ENCODE measurements around the gene TGM3.
"Not testable (repeated sequence)": the region's sequence is repeated elsewhere in the genome, so short reads cannot be mapped to it uniquely, and the experiment has no call there.

The TGM3 gene

GRCh38 chr20:2259731-2260130 is 36.1 kb upstream of the TGM3 start:
- DNase-seq (ENCODE audit: low read depth, low spot score): no peak
- H3K9me3 ChIP-seq (ENCODE audit: low read depth, low read length): no peaks in the 10 kb centered on the region
- no peak overlapping the region for H3K9ac ChIP-seq (ENCODE audit: insufficient read length)
- no peak for TF ChIP-seq POLR2AphosphoS5 (IDR thresholded peaks at IDR 0.05; ENCODE audit: borderline replicate concordance, low read depth, low read length)
- no peak for TF ChIP-seq EZH2 (IDR thresholded peaks at IDR 0.05)
- no peak for TF ChIP-seq FOXP2 (optimal IDR thresholded peaks at IDR 0.05; ENCODE audit: control extremely low read depth, extremely low read length, insufficient read depth)
- H3K4me3 ChIP-seq: no peak overlapping the region
- no peak overlapping the region for H3K27ac ChIP-seq
- H3K36me3 ChIP-seq (ENCODE audit: insufficient read depth, low read length): no peaks in the 10 kb centered on the region

GRCh38 chr20:2260250-2260649 is 35.6 kb upstream of the TGM3 start:
- DNase-seq (ENCODE audit: low read depth, low spot score): no peak
- H3K36me3 ChIP-seq (ENCODE audit: insufficient read depth, low read length): no peaks in the 10 kb centered on the region
- H3K9ac ChIP-seq (ENCODE audit: insufficient read length): no peak overlapping the region
- H3K27ac ChIP-seq: no peak overlapping the region
- no peaks in the 10 kb centered on the region for H3K9me3 ChIP-seq (ENCODE audit: low read depth, low read length)
- no peak for TF ChIP-seq POLR2AphosphoS5 (IDR thresholded peaks at IDR 0.05; ENCODE audit: borderline replicate concordance, low read depth, low read length)
- TF ChIP-seq FOXP2 (optimal IDR thresholded peaks at IDR 0.05; ENCODE audit: control extremely low read depth, extremely low read length, insufficient read depth): no peak
- TF ChIP-seq EZH2 (IDR thresholded peaks at IDR 0.05): no peak
- H3K4me3 ChIP-seq: no peak overlapping the region

- Histone ChIP-seq H3K27ac (no peak overlapping the region), H3K9ac (ENCODE audit: insufficient read length) (no peak overlapping the region), H3K9me3 (ENCODE audit: low read depth, low read length) (no peaks in the 10 kb centered on the region), H3K4me3 (no peak overlapping the region), H3K36me3 (ENCODE audit: insufficient read depth, low read length) (no peaks in the 10 kb centered on the region)
- TF ChIP-seq FOXP2 (optimal IDR thresholded peaks at IDR 0.05; ENCODE audit: control extremely low read depth, extremely low read length, insufficient read depth) (no peak), EZH2 (IDR thresholded peaks at IDR 0.05) (no peak), POLR2AphosphoS5 (IDR thresholded peaks at IDR 0.05; ENCODE audit: borderline replicate concordance, low read depth, low read length) (no peak)
- no peak for DNase-seq (ENCODE audit: low read depth, low spot score)
Observed at GRCh38 chr20:2261046-2261485, 34.7 kb upstream of the TGM3 start.

DNA sequence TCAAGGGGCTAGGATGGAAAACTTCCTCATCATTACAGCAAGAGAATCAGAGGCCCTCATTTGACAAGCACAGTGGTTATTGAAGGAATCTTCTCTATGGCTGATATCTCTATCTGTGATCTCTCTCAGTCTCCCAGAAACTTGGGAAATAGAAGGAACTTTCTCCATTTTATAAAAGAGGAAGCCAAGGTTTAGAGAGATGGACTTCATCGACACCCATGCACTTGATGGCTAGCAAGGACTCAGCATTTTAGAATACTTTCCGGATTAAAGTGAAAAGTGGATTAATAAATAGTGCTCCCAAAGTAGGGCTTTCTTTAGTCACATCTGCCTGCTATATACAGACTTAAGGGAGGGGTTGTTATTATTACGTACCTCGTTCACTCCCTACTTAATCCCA is 34.2 kb upstream of the TGM3 start:
- Histone ChIP-seq H3K27ac (no peak overlapping the region), H3K36me3 (ENCODE audit: insufficient read depth, low read length) (no peaks in the 10 kb centered on the region), H3K9me3 (ENCODE audit: low read depth, low read length) (no peaks in the 10 kb centered on the region), H3K4me3 (no peak overlapping the region), H3K9ac (ENCODE audit: insufficient read length) (no peak overlapping the region)
- DNase-seq (ENCODE audit: low read depth, low spot score): no peak
- TF ChIP-seq FOXP2 (optimal IDR thresholded peaks at IDR 0.05; ENCODE audit: control extremely low read depth, extremely low read length, insufficient read depth): no peak
- TF ChIP-seq POLR2AphosphoS5 (IDR thresholded peaks at IDR 0.05; ENCODE audit: borderline replicate concordance, low read depth, low read length): no peak
- no peak for TF ChIP-seq EZH2 (IDR thresholded peaks at IDR 0.05)

DNA sequence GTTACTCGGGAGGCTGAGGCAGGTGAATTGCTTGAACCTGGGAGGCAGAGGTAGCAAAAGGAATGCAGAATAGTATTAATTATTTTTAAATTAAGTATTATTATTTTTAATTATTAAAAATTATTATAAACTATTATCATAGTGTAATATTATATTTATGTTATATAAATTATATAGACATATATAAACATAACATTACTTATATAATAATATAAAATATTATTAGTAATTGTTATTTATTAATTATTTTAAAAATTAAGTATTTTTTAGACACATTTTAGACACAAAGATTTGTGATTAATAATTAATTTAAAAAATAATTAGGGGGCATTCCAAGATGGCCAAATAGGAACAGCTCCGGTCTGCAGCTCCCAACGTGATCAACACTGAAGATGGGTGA is 31.7 kb upstream of the TGM3 start:
- no peak overlapping the region for H3K4me3 ChIP-seq
- no peaks in the 10 kb centered on the region for H3K36me3 ChIP-seq (ENCODE audit: insufficient read depth, low read length)
- DNase-seq (ENCODE audit: low read depth, low spot score): no peak

DNA sequence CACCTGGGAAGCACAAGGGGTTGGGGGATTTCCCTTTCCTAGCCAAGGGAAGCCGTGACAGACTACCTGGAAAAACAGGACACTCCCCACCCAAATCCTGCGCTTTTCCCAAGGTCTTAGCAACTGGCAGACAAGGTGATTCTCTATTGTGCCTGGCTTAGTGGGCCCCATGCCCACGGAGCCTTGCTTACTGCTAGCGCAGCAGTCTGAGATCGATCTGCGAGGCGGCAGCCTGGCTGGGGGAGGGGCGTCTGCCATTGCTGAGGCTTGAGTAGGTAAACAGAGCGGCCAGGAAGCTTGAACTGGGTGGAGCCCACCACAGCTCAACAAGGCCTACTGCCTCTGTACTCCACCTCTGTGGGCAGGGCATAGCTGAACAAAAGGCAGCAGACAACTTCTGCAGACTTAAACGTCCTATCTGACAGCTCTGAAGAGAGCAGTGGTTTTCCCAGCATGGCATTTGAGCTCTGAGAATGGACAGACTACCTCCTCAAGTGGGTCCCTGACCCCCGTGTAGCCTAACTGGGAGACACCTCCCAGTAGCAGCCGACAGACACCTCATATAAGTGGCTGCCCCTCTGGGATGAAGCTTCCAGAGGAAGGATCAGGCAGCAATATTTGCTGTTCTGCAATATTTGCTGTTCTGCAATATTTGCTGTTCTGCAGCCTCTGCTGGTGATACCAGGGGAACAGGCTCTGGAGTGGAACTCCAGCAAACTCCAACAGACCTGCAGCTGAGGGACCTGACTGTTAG is 31.0 kb upstream of the TGM3 start:
- H3K9ac ChIP-seq (ENCODE audit: insufficient read length); H3K36me3 ChIP-seq (ENCODE audit: insufficient read depth, low read length); H3K27ac ChIP-seq; H3K9me3 ChIP-seq (ENCODE audit: low read depth, low read length); DNase-seq (ENCODE audit: low read depth, low spot score); H3K4me3 ChIP-seq: not testable (repeated sequence)

More for the DNA sequence above, 31.7 kb upstream of the TGM3 start:
- no peak for TF ChIP-seq EZH2 (IDR thresholded peaks at IDR 0.05)
- no peak for TF ChIP-seq FOXP2 (optimal IDR thresholded peaks at IDR 0.05; ENCODE audit: control extremely low read depth, extremely low read length, insufficient read depth)
- no peak for TF ChIP-seq POLR2AphosphoS5 (IDR thresholded peaks at IDR 0.05; ENCODE audit: borderline replicate concordance, low read depth, low read length)
- Histone ChIP-seq H3K9ac (ENCODE audit: insufficient read length) (no peak overlapping the region), H3K27ac (no peak overlapping the region), H3K9me3 (ENCODE audit: low read depth, low read length) (no peaks in the 10 kb centered on the region)

GRCh38 chr20:2273634-2274302 is 22.0 kb upstream of the TGM3 start:
- no peak overlapping the region for H3K4me3 ChIP-seq
- no peak overlapping the region for H3K9ac ChIP-seq (ENCODE audit: insufficient read length)
- H3K27ac ChIP-seq: no peak overlapping the region
- H3K36me3 ChIP-seq (ENCODE audit: insufficient read depth, low read length): no peaks in the 10 kb centered on the region
- H3K9me3 ChIP-seq (ENCODE audit: low read depth, low read length): no peaks in the 10 kb centered on the region
- no peak for DNase-seq (ENCODE audit: low read depth, low spot score)
- no peak for TF ChIP-seq FOXP2 (optimal IDR thresholded peaks at IDR 0.05; ENCODE audit: control extremely low read depth, extremely low read length, insufficient read depth)
- no peak for TF ChIP-seq POLR2AphosphoS5 (IDR thresholded peaks at IDR 0.05; ENCODE audit: borderline replicate concordance, low read depth, low read length)
- TF ChIP-seq EZH2 (IDR thresholded peaks at IDR 0.05): no peak

DNA sequence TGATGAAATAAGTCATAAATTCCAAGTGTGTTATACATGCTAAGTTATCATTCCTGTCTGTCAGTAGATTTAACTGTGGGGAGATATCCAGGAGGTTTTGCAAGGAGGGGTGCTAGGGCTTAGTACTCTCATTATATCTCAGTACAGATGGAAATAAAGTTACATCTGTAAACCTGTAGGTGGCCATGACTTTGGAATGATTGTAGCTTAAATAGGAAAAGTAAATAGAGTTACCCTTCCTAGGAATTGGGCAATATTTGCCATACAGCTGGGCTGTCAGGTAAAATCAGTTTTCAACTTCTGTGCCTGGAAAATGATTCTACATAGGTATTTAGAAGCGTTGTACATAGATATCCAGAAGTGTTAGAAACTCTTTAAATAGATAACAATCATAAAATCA is 19.8 kb upstream of the TGM3 start:
- H3K36me3 ChIP-seq (ENCODE audit: insufficient read depth, low read length): no peaks in the 10 kb centered on the region
- H3K4me3 ChIP-seq: no peak overlapping the region
- H3K27ac ChIP-seq: no peak overlapping the region
- no peak overlapping the region for H3K9ac ChIP-seq (ENCODE audit: insufficient read length)
- H3K9me3 ChIP-seq (ENCODE audit: low read depth, low read length): no peaks in the 10 kb centered on the region
- no peak for DNase-seq (ENCODE audit: low read depth, low spot score)
- TF ChIP-seq FOXP2 (optimal IDR thresholded peaks at IDR 0.05; ENCODE audit: control extremely low read depth, extremely low read length, insufficient read depth): no peak
- no peak for TF ChIP-seq EZH2 (IDR thresholded peaks at IDR 0.05)
- no peak for TF ChIP-seq POLR2AphosphoS5 (IDR thresholded peaks at IDR 0.05; ENCODE audit: borderline replicate concordance, low read depth, low read length)
